WI38 (cell line): ENCODE data around the gene FAN1.

ENCODE experiments used
- H3K4me3 ChIP-seq: 2 replicates; pipeline ENCODE4 v1.5.1; 2011; ENCODE audit warnings: low read depth, mild to moderate bottlenecking, control low read depth, low read length
- TF ChIP-seq, protein P1 (sequence below): IDR thresholded peaks from 2 replicates; pipeline ENCODE4 v1.5.1; 2012; ENCODE audit warnings: low read depth, mild to moderate bottlenecking, control low read depth, low read length

FAN1 gene

DNA sequence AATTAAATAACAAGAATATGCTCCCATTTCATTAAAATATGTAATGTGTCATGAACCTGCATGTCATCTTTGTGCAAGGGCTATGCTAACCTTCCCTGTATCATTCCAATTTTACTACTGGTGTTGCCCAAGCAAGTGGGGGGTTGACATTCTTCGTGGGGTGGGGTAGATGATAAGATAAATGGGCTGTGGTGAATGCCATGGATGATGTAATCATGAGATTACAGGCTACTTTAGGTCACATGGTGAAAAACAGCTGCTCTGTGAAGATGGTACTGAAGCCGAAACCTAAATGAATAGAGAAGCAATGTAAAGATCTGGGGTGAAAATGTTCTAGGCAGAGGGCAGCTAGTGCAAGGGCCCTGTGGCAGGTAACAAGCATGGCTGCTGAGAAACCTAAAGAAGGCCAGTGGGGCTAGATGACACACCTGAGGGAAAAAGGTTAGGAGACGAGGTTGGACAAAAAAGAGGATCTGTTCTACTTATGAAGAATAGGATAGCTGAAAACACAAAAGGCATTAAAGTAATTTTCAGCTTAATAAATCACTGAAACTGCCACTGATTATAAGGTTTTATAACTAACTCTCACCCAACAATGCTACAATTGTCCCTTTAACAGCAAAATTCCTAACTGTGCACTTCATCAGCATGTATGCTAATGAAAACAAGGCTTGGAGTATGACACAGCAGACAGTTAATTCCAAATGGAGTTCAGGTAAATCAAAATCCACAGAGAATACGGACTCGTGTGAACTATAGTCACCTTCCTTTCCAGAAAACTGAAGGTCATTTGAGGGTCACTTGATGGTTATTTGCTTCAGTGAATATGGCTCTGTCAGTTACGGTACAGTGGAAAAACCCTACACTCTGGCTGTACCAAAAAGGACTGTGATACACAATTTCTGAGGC is 52.8 kb downstream of the FAN1 start:
- TF ChIP-seq, protein P1, sequence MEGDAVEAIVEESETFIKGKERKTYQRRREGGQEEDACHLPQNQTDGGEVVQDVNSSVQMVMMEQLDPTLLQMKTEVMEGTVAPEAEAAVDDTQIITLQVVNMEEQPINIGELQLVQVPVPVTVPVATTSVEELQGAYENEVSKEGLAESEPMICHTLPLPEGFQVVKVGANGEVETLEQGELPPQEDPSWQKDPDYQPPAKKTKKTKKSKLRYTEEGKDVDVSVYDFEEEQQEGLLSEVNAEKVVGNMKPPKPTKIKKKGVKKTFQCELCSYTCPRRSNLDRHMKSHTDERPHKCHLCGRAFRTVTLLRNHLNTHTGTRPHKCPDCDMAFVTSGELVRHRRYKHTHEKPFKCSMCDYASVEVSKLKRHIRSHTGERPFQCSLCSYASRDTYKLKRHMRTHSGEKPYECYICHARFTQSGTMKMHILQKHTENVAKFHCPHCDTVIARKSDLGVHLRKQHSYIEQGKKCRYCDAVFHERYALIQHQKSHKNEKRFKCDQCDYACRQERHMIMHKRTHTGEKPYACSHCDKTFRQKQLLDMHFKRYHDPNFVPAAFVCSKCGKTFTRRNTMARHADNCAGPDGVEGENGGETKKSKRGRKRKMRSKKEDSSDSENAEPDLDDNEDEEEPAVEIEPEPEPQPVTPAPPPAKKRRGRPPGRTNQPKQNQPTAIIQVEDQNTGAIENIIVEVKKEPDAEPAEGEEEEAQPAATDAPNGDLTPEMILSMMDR: no peak
- H3K4me3 ChIP-seq: no peak overlapping the region

GRCh38 chr15:30958219-30958618 is 54.5 kb downstream of the FAN1 start:
- TF ChIP-seq, protein P1: no peak
- no peak overlapping the region for H3K4me3 ChIP-seq

GRCh38 chr15:30962079-30962478 is 58.4 kb downstream of the FAN1 start:
- TF ChIP-seq, protein P1: no peak
- no peak overlapping the region for H3K4me3 ChIP-seq

DNA sequence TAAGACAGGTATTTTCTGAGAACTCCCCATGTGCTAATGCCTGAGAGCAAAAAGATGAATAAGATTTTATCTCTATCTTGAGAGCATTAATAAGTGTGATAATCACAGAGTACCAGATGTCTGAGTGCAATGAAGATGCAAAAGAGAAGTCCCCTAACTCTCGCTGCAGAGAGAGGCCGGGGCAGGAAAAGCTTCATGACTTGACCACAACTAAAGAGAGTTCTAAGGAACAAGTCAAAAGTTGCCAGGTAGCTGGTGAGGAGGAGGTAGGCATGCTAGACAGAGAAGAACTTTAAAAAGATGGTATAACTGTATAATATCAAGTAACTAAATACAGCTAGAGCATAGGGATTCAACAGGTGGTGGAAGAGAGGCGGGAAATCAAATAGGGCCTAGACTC is 58.9 kb downstream of the FAN1 start:
- TF ChIP-seq, protein P1: no peak
- no peak overlapping the region for H3K4me3 ChIP-seq

DNA sequence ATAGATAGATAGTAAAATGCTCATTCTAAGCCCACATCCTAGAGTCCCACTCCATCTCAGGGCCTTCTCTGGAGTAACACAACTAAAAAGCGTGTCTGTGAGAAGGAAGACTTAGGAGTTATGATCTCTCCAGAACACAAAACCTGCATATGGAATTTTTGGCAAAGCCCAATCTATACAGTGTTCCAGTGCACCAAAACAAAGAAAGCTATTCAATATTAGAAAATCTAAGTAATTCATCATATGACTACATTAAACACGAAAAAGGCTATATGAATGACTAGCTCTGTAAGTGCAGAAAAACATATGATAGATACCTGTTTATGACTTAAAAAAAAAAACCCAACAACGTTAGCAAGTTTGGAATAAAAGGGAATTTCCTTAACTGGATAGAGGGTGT is 60.0 kb downstream of the FAN1 start:
- TF ChIP-seq, protein P1: no peak
- no peak overlapping the region for H3K4me3 ChIP-seq

GRCh38 chr15:30969724-30970123 is 66.0 kb downstream of the FAN1 start:
- TF ChIP-seq, protein P1: no peak
- H3K4me3 ChIP-seq: no peak overlapping the region

DNA sequence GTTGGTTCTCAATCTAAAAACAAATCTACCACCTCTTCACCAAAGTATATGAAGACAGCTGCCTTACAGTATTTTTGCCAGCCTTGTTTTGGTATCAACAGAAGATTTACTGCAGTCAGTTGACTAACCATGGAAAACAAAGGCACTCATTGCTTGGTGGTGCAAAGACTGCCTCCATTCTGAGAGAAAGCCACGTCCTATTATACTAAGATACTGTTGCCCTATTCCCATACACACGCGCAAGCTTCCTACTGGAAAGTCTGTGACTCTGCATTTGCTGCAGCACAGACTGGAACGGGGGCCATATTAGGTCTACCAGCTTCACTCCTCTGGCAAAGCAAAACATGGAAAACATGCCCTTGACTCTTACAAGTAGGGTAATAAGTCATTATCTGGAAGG is 69.7 kb downstream of the FAN1 start:
- no peak overlapping the region for H3K4me3 ChIP-seq
- TF ChIP-seq, protein P1: no peak
